Measurements from ENCODE around the gene KCNQ1.

KCNQ1 gene

DNA sequence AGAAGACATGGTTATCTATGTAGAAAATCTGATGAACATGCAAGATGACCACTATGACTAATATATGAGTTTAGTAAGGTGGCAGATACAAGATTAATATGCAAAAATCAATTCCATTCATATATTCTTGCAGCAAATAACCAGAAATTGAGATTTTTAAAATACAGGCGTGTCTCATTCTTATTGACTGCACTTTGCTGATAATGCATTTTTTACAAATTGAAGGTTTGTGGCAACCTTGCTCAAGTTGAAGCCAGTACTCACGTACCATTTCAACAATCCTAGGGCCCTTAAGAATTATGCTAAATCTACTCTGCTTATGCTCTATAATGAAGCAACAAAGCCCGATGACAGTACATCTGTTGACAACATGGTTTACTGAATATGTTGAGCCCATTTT lies 150.4 kb downstream of the KCNQ1 start:
- TF ChIP-seq TSHZ2 (CRISPR knock-in tag; IDR thresholded peaks at IDR 0.05), result no peak
- no peak for TF ChIP-seq ZC3H10 (CRISPR knock-in tag; IDR thresholded peaks at IDR 0.05)
- no peak for TF ChIP-seq POU6F1 (CRISPR knock-in tag; IDR thresholded peaks at IDR 0.05; ENCODE audit: borderline replicate concordance, low read depth)
- TF ChIP-seq ZNF565 (CRISPR knock-in tag; conservative IDR thresholded peaks at IDR 0.05; ENCODE audit: low read depth), result no peak
- no peak for TF ChIP-seq BACH2 (CRISPR knock-in tag; IDR thresholded peaks at IDR 0.05; ENCODE audit: borderline replicate concordance)
- TF ChIP-seq, protein P1, sequence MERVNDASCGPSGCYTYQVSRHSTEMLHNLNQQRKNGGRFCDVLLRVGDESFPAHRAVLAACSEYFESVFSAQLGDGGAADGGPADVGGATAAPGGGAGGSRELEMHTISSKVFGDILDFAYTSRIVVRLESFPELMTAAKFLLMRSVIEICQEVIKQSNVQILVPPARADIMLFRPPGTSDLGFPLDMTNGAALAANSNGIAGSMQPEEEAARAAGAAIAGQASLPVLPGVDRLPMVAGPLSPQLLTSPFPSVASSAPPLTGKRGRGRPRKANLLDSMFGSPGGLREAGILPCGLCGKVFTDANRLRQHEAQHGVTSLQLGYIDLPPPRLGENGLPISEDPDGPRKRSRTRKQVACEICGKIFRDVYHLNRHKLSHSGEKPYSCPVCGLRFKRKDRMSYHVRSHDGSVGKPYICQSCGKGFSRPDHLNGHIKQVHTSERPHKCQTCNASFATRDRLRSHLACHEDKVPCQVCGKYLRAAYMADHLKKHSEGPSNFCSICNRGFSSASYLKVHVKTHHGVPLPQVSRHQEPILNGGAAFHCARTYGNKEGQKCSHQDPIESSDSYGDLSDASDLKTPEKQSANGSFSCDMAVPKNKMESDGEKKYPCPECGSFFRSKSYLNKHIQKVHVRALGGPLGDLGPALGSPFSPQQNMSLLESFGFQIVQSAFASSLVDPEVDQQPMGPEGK (CRISPR knock-in tag; IDR thresholded peaks at IDR 0.05; ENCODE audit: borderline replicate concordance), result no peak
- no peak for TF ChIP-seq ISL1 (CRISPR knock-in tag; IDR thresholded peaks at IDR 0.05)
- TF ChIP-seq ZNF8 (CRISPR knock-in tag; IDR thresholded peaks at IDR 0.05), result no peak
- no peak for TF ChIP-seq RARB (CRISPR knock-in tag; IDR thresholded peaks at IDR 0.05)
- no peak for TF ChIP-seq SNAI2 (CRISPR knock-in tag; IDR thresholded peaks at IDR 0.05)
- TF ChIP-seq OSR1 (CRISPR knock-in tag; IDR thresholded peaks at IDR 0.05), result no peak
- no peak for TF ChIP-seq PPARA (CRISPR knock-in tag; IDR thresholded peaks at IDR 0.05; ENCODE audit: borderline replicate concordance)
- TF ChIP-seq ESRRG (CRISPR knock-in tag; IDR thresholded peaks at IDR 0.05), result no peak
- TF ChIP-seq, protein P2, sequence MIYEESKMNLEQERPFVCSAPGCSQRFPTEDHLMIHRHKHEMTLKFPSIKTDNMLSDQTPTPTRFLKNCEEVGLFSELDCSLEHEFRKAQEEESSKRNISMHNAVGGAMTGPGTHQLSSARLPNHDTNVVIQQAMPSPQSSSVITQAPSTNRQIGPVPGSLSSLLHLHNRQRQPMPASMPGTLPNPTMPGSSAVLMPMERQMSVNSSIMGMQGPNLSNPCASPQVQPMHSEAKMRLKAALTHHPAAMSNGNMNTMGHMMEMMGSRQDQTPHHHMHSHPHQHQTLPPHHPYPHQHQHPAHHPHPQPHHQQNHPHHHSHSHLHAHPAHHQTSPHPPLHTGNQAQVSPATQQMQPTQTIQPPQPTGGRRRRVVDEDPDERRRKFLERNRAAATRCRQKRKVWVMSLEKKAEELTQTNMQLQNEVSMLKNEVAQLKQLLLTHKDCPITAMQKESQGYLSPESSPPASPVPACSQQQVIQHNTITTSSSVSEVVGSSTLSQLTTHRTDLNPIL (CRISPR knock-in tag; IDR thresholded peaks at IDR 0.05; ENCODE audit: low read depth), result no peak
- no peak for ATAC-seq

GRCh38 chr11:2599561-2600189 lies 154.9 kb downstream of the KCNQ1 start:
- no peak for ATAC-seq
- no peak for TF ChIP-seq POU6F1 (CRISPR knock-in tag; IDR thresholded peaks at IDR 0.05; ENCODE audit: borderline replicate concordance, low read depth)
- TF ChIP-seq ZNF565 (CRISPR knock-in tag; conservative IDR thresholded peaks at IDR 0.05; ENCODE audit: low read depth), result no peak
- TF ChIP-seq ARNTL (CRISPR knock-in tag; IDR thresholded peaks at IDR 0.05; ENCODE audit: borderline replicate concordance, low read depth), result no peak
- TF ChIP-seq ZNF70 (CRISPR knock-in tag; IDR thresholded peaks at IDR 0.05), result no peak
- TF ChIP-seq, protein P1 (CRISPR knock-in tag; IDR thresholded peaks at IDR 0.05; ENCODE audit: borderline replicate concordance), result no peak
- TF ChIP-seq, protein P2 (CRISPR knock-in tag; IDR thresholded peaks at IDR 0.05; ENCODE audit: low read depth), result no peak
- TF ChIP-seq CSDC2 (CRISPR knock-in tag; IDR thresholded peaks at IDR 0.05), result no peak
- no peak for TF ChIP-seq ZFP30 (CRISPR knock-in tag; IDR thresholded peaks at IDR 0.05)
- no peak for TF ChIP-seq TCF4 (CRISPR knock-in tag; IDR thresholded peaks at IDR 0.05; ENCODE audit: borderline replicate concordance)
- no peak for TF ChIP-seq SNAI2 (CRISPR knock-in tag; IDR thresholded peaks at IDR 0.05)
- no peak for TF ChIP-seq ZNF8 (CRISPR knock-in tag; IDR thresholded peaks at IDR 0.05)
- no peak for TF ChIP-seq GLIS3 (CRISPR knock-in tag; IDR thresholded peaks at IDR 0.05)

Measured in SK-N-SH treated with all-trans-retinoic acid at 6 μM for 48 hours (cell line).